ENCODE measurements around the gene ARX. TPM values are rescaled to one million over a fixed set of nuclear protein-coding genes. Genes with fewer than 3 reads are reported as not detected.

Gene ARX
- polyA plus RNA-seq, 1 donor from 2014 or later, result 42.8 TPM

- Histone ChIP-seq H3K9me2 (ENCODE audit: insufficient read depth, low read length) (no peaks in the 10 kb centered on the region), H3F3A (ENCODE audit: insufficient read depth, low read length, poor library complexity, severe bottlenecking) (no peaks in the 10 kb centered on the region), H2AFZ (ENCODE audit: low read depth, low read length) (no peak overlapping the region), H3K27me3 (ENCODE audit: insufficient read depth, low read depth, low read length) (no peaks in the 10 kb centered on the region), H3K4me2 (ENCODE audit: low read length) (no peak overlapping the region), H3K4me3 (ENCODE audit: low read length) (no peak overlapping the region), H3K9ac (ENCODE audit: low read length) (no peak overlapping the region), H4K20me1 (ENCODE audit: insufficient read depth) (no peaks in the 10 kb centered on the region), H3K27ac (ENCODE audit: low read length) (no peak overlapping the region), H3K79me2 (replicated peaks; ENCODE audit: insufficient read depth, low read length) (no peaks in the 10 kb centered on the region), H3K9me3 (ENCODE audit: low read length) (no peaks in the 10 kb centered on the region), H3K36me3 (ENCODE audit: insufficient read depth, low read length) (no peaks in the 10 kb centered on the region)
- TF ChIP-seq TAF1 (IDR thresholded peaks at IDR 0.05; ENCODE audit: low read depth), result no peak
- TF ChIP-seq CTCF (IDR thresholded peaks at IDR 0.05; ENCODE audit: poor library complexity, severe bottlenecking), result no peak
- no peak for TF ChIP-seq EZH2 (IDR thresholded peaks at IDR 0.05; ENCODE audit: borderline replicate concordance, insufficient read depth, low read length, poor library complexity, severe bottlenecking)
- no peak for TF ChIP-seq REST (IDR thresholded peaks at IDR 0.05; ENCODE audit: borderline replicate concordance)
- no peak for TF ChIP-seq SMC3 (conservative IDR thresholded peaks at IDR 0.05; ENCODE audit: poor library complexity)
- no peak for TF ChIP-seq POLR2AphosphoS5 (IDR thresholded peaks at IDR 0.05)
- TF ChIP-seq MXI1 (conservative IDR thresholded peaks at IDR 0.05; ENCODE audit: poor library complexity, severe bottlenecking), result no peak
- TF ChIP-seq RAD21 (conservative IDR thresholded peaks at IDR 0.05), result no peak
- TF ChIP-seq EP300 (conservative IDR thresholded peaks at IDR 0.05; ENCODE audit: poor library complexity, severe bottlenecking), result no peak
Observed at GRCh38 chrX:25043192-25043591, 27.4 kb upstream of the ARX start.

- Histone ChIP-seq H3K79me2 (replicated peaks; ENCODE audit: insufficient read depth, low read length) (no peaks in the 10 kb centered on the region), H3K9ac (ENCODE audit: low read length) (no peak overlapping the region)
Observed at GRCh38 chrX:25039036-25039435, 23.3 kb upstream of the ARX start.

More at GRCh38 chrX:25039036-25039435, 23.3 kb upstream of the ARX start:
- H3K4me2 ChIP-seq (ENCODE audit: low read length), result no peak overlapping the region
- no peaks in the 10 kb centered on the region for H3K36me3 ChIP-seq (ENCODE audit: insufficient read depth, low read length)
- H3K27me3 ChIP-seq (ENCODE audit: insufficient read depth, low read depth, low read length), result no peaks in the 10 kb centered on the region
- no peak overlapping the region for H3K4me3 ChIP-seq (ENCODE audit: low read length)
- H3K9me3 ChIP-seq (ENCODE audit: low read length), result no peaks in the 10 kb centered on the region
- H2AFZ ChIP-seq (ENCODE audit: low read depth, low read length), result no peak overlapping the region
- no peaks in the 10 kb centered on the region for H3K9me2 ChIP-seq (ENCODE audit: insufficient read depth, low read length)
- H4K20me1 ChIP-seq (ENCODE audit: insufficient read depth), result no peaks in the 10 kb centered on the region
- no peaks in the 10 kb centered on the region for H3F3A ChIP-seq (ENCODE audit: insufficient read depth, low read length, poor library complexity, severe bottlenecking)
- no peak overlapping the region for H3K27ac ChIP-seq (ENCODE audit: low read length)
- no peak for TF ChIP-seq POLR2AphosphoS5 (IDR thresholded peaks at IDR 0.05)
- TF ChIP-seq MXI1 (conservative IDR thresholded peaks at IDR 0.05; ENCODE audit: poor library complexity, severe bottlenecking), result no peak
- TF ChIP-seq REST (IDR thresholded peaks at IDR 0.05; ENCODE audit: borderline replicate concordance), result no peak
- TF ChIP-seq CTCF (IDR thresholded peaks at IDR 0.05; ENCODE audit: poor library complexity, severe bottlenecking), result no peak
- no peak for TF ChIP-seq TAF1 (IDR thresholded peaks at IDR 0.05; ENCODE audit: low read depth)
- no peak for TF ChIP-seq EZH2 (IDR thresholded peaks at IDR 0.05; ENCODE audit: borderline replicate concordance, insufficient read depth, low read length, poor library complexity, severe bottlenecking)
- no peak for TF ChIP-seq RAD21 (conservative IDR thresholded peaks at IDR 0.05)
- no peak for TF ChIP-seq SMC3 (conservative IDR thresholded peaks at IDR 0.05; ENCODE audit: poor library complexity)
- TF ChIP-seq EP300 (conservative IDR thresholded peaks at IDR 0.05; ENCODE audit: poor library complexity, severe bottlenecking), result no peak

Data from neural cell (in vitro differentiated cells).